Effector memory CD4-positive, alpha-beta T cell (primary cell): Measurements from ENCODE around the gene NLRC3.

Experiments
- DNase-seq, 3 donors: peaks; one replicate each; pipeline ENCODE4 v3.0.0-alpha.2; 2020
- H3K27ac ChIP-seq: 2 replicates; pipeline ENCODE4 v1.7.0; 2013; ENCODE audit warnings: mild to moderate bottlenecking, low read length, moderate library complexity; ENCODE audit not compliant: insufficient read depth, poor library complexity, severe bottlenecking
- H3K27me3 ChIP-seq: replicated peaks from 2 replicates; pipeline ENCODE4 v1.7.0; 2013; ENCODE audit warnings: mild to moderate bottlenecking, low read length; ENCODE audit not compliant: insufficient read depth, control insufficient read depth, poor library complexity, severe bottlenecking
- H3K36me3 ChIP-seq: 2 replicates; pipeline ENCODE4 v1.7.0; 2013; ENCODE audit warnings: mild to moderate bottlenecking, low read length, moderate library complexity; ENCODE audit not compliant: control insufficient read depth, insufficient read depth
- H3K4me1 ChIP-seq: 2 replicates; pipeline ENCODE4 v1.7.0; 2013; ENCODE audit warnings: low read length, mild to moderate bottlenecking; ENCODE audit not compliant: control insufficient read depth, insufficient read depth, poor library complexity, severe bottlenecking
- H3K4me3 ChIP-seq: 2 replicates; pipeline ENCODE4 v1.7.0; 2013; ENCODE audit warnings: low read length, low read depth, mild to moderate bottlenecking; ENCODE audit not compliant: insufficient read depth, poor library complexity, severe bottlenecking
- H3K9me3 ChIP-seq: 2 replicates; pipeline ENCODE4 v1.7.0; 2013; ENCODE audit warnings: mild to moderate bottlenecking, low read length, moderate library complexity; ENCODE audit not compliant: control insufficient read depth

NLRC3 gene

GRCh38 chr16:3590736-3591435, 13.7 kb upstream of the NLRC3 start:
- Histone ChIP-seq H3K4me1 (no peaks in the 10 kb centered on the region), H3K4me3 (no peak overlapping the region), H3K27me3 (no peaks in the 10 kb centered on the region), H3K27ac (no peak overlapping the region), H3K9me3 (no peaks in the 10 kb centered on the region), H3K36me3 (no peaks in the 10 kb centered on the region)
- DNase-seq = no peak

GRCh38 chr16:3589991-3590701, 12.9 kb upstream of the NLRC3 start:
- no peaks in the 10 kb centered on the region for H3K27me3 ChIP-seq
- H3K4me1 ChIP-seq = no peaks in the 10 kb centered on the region
- no peaks in the 10 kb centered on the region for H3K9me3 ChIP-seq
- no peak overlapping the region for H3K4me3 ChIP-seq
- no peaks in the 10 kb centered on the region for H3K36me3 ChIP-seq
- H3K27ac ChIP-seq = no peak overlapping the region
- no peak for DNase-seq

- Histone ChIP-seq H3K36me3 (no peaks in the 10 kb centered on the region), H3K4me3 (no peak overlapping the region)
- no peak for DNase-seq
Observed at GRCh38 chr16:3589441-3589921, 12.3 kb upstream of the NLRC3 start.

GRCh38 chr16:3589001-3589400, 11.8 kb upstream of the NLRC3 start:
- Histone ChIP-seq H3K36me3 (no peaks in the 10 kb centered on the region), H3K9me3 (no peaks in the 10 kb centered on the region)
- no peak for DNase-seq

More at GRCh38 chr16:3589441-3589921, 12.3 kb upstream of the NLRC3 start:
- Histone ChIP-seq H3K27ac (no peak overlapping the region), H3K4me1 (no peaks in the 10 kb centered on the region), H3K9me3 (no peaks in the 10 kb centered on the region), H3K27me3 (no peaks in the 10 kb centered on the region)

GRCh38 chr16:3587547-3588110, 10.4 kb upstream of the NLRC3 start:
- Histone ChIP-seq H3K4me1 (no peaks in the 10 kb centered on the region), H3K27ac (no peak overlapping the region), H3K27me3 (no peaks in the 10 kb centered on the region), H3K4me3 (no peak overlapping the region), H3K9me3 (no peaks in the 10 kb centered on the region), H3K36me3 (no peaks in the 10 kb centered on the region)
- DNase-seq = no peak

More at GRCh38 chr16:3589001-3589400, 11.8 kb upstream of the NLRC3 start:
- Histone ChIP-seq H3K4me1 (no peaks in the 10 kb centered on the region), H3K27me3 (no peaks in the 10 kb centered on the region), H3K27ac (no peak overlapping the region), H3K4me3 (no peak overlapping the region)

GRCh38 chr16:3584412-3584811, 7.2 kb upstream of the NLRC3 start:
- DNase-seq = no peak
- H3K4me1 ChIP-seq = peaks cover 8% of the 10 kb centered on the region
- H3K4me3 ChIP-seq = no peak overlapping the region
- H3K9me3 ChIP-seq = no peaks in the 10 kb centered on the region
- no peaks in the 10 kb centered on the region for H3K27me3 ChIP-seq
- no peak overlapping the region for H3K27ac ChIP-seq
- no peaks in the 10 kb centered on the region for H3K36me3 ChIP-seq

GRCh38 chr16:3583303-3584038, 6.3 kb upstream of the NLRC3 start:
- Histone ChIP-seq H3K27ac (no peak overlapping the region), H3K4me3 (no peak overlapping the region), H3K27me3 (no peaks in the 10 kb centered on the region), H3K4me1 (peaks cover 15% of the 10 kb centered on the region), H3K9me3 (no peaks in the 10 kb centered on the region), H3K36me3 (no peaks in the 10 kb centered on the region)
- no peak for DNase-seq

- DNase-seq = no peak
- Histone ChIP-seq H3K27me3 (no peaks in the 10 kb centered on the region), H3K9me3 (no peaks in the 10 kb centered on the region), H3K27ac (no peak overlapping the region), H3K4me1 (peaks cover 17% of the 10 kb centered on the region), H3K36me3 (no peaks in the 10 kb centered on the region), H3K4me3 (no peak overlapping the region)
Observed at GRCh38 chr16:3582276-3583165, 5.3 kb upstream of the NLRC3 start.

GRCh38 chr16:3581392-3581791, 4.2 kb upstream of the NLRC3 start:
- Histone ChIP-seq H3K36me3 (no peaks in the 10 kb centered on the region), H3K9me3 (no peaks in the 10 kb centered on the region), H3K4me3 (no peak overlapping the region), H3K27ac (no peak overlapping the region), H3K4me1 (peaks cover 17% of the 10 kb centered on the region), H3K27me3 (no peaks in the 10 kb centered on the region)
- DNase-seq = no peak
